GM23338 (cell line): Measurements from ENCODE around the gene CYGB. TPM values are rescaled to one million over a fixed set of nuclear protein-coding genes. Genes with fewer than 3 reads are reported as not detected.

Source experiments
- ATAC-seq: fragments of 200-7000 bp; cut with Tn5 transposase; 3 replicates; pipeline ENCODE4 v1.9.1; 2020
- DNase-seq: peaks from one replicate; pipeline ENCODE4 v3.0.0-alpha.2; 2015; ENCODE audit warnings: low spot score
- H2AFZ ChIP-seq: fragments of 200-600 bp; sonication (generic); 2 replicates; pipeline ENCODE4 v1.8.0; 2016; ENCODE audit warnings: antibody characterized with exemption, mild to moderate bottlenecking, moderate library complexity
- H3F3A ChIP-seq: fragments of 200-600 bp; sonication (generic); replicated peaks from 2 replicates; pipeline ENCODE4 v1.8.0; 2017; ENCODE audit warnings: antibody characterized with exemption, mixed run types, low read depth
- H3K27ac ChIP-seq: fragments of 200-600 bp; sonication (generic); 2 replicates; pipeline ENCODE4 v1.6.1; 2016; ENCODE audit warnings: low read depth
- H3K27me3 ChIP-seq: fragments of 200-600 bp; sonication (generic); 2 replicates; pipeline ENCODE4 v1.8.0; 2016; ENCODE audit warnings: mild to moderate bottlenecking, mixed run types, moderate library complexity; ENCODE audit not compliant: insufficient read depth
- H3K36me3 ChIP-seq: fragments of 200-600 bp; sonication (generic); 2 replicates; pipeline ENCODE4 v1.8.0; 2016; ENCODE audit warnings: mild to moderate bottlenecking; ENCODE audit not compliant: insufficient read depth
- H3K4me1 ChIP-seq: fragments of 200-600 bp; sonication (generic); 2 replicates; pipeline ENCODE4 v1.8.0; 2016; ENCODE audit warnings: mild to moderate bottlenecking, moderate library complexity; ENCODE audit not compliant: insufficient read depth
- H3K4me2 ChIP-seq: fragments of 200-600 bp; sonication (generic); 2 replicates; pipeline ENCODE4 v1.7.1; 2017; ENCODE audit warnings: mixed run types
- H3K4me3 ChIP-seq: fragments of 200-600 bp; sonication (generic); 2 replicates; pipeline ENCODE4 v1.6.1; 2016; ENCODE audit warnings: mixed run types
- H3K79me2 ChIP-seq: fragments of 200-600 bp; sonication (generic); replicated peaks from 2 replicates; pipeline ENCODE4 v1.8.0; 2017; ENCODE audit warnings: mild to moderate bottlenecking; ENCODE audit not compliant: insufficient read depth
- H3K9me2 ChIP-seq: fragments of 200-600 bp; sonication (generic); 2 replicates; pipeline ENCODE4 v1.8.0; 2017; ENCODE audit not compliant: insufficient read depth
- H4K20me1 ChIP-seq: fragments of 200-600 bp; sonication (generic); replicated peaks from 2 replicates; pipeline ENCODE4 v1.8.0; 2017; ENCODE audit warnings: mild to moderate bottlenecking; ENCODE audit not compliant: insufficient read depth
- H3K27ac Mint-ChIP-seq: 2 replicates; pipeline ENCODE4 v1.8.0; 2020; ENCODE audit warnings: inconsistent platforms, mild to moderate bottlenecking, moderate library complexity, mixed read lengths
- H3K27me3 Mint-ChIP-seq: 3 replicates; pipeline ENCODE4 v1.8.0; 2022; ENCODE audit warnings: low read depth, mild to moderate bottlenecking, moderate library complexity, mixed read lengths, inconsistent platforms; ENCODE audit not compliant: insufficient read depth, poor library complexity
- H3K36me3 Mint-ChIP-seq: 3 replicates; pipeline ENCODE4 v1.8.0; 2021; ENCODE audit warnings: low read depth, mild to moderate bottlenecking, inconsistent platforms, moderate library complexity, mixed read lengths
- H3K4me1 Mint-ChIP-seq: 3 replicates; pipeline ENCODE4 v1.8.0; 2020; ENCODE audit warnings: mild to moderate bottlenecking, inconsistent platforms, mixed read lengths
- H3K4me3 Mint-ChIP-seq: 3 replicates; pipeline ENCODE4 v1.8.0; 2021; ENCODE audit warnings: moderate library complexity, mild to moderate bottlenecking, inconsistent platforms, mixed read lengths
- H3K9me3 Mint-ChIP-seq: 3 replicates; pipeline ENCODE4 v1.8.0; 2020; ENCODE audit warnings: moderate library complexity, mild to moderate bottlenecking, inconsistent platforms, mixed read lengths
- CREB1 ChIP-seq: fragments of 250-450 bp; sonication (Bioruptor Pico); IDR thresholded peaks from 2 replicates; pipeline ENCODE4 v1.5.0; 2020; ENCODE audit warnings: low read depth, mild to moderate bottlenecking, moderate library complexity
- EZH2 ChIP-seq: fragments of 200-600 bp; sonication (generic); IDR thresholded peaks from one replicate; pipeline ENCODE4 v1.8.0; 2017; ENCODE audit warnings: antibody characterized with exemption, mild to moderate bottlenecking, low read depth; ENCODE audit not compliant: unreplicated experiment
- EZH2phosphoT487 ChIP-seq: fragments of 200-600 bp; sonication (generic); IDR thresholded peaks from one replicate; pipeline ENCODE4 v1.8.1; 2018; ENCODE audit warnings: antibody characterized with exemption; ENCODE audit not compliant: unreplicated experiment
- JUNB ChIP-seq: IDR thresholded peaks from one replicate; pipeline ENCODE4 v1.6.1; 2016; ENCODE audit warnings: antibody characterized with exemption; ENCODE audit not compliant: unreplicated experiment
- NANOG ChIP-seq: IDR thresholded peaks from 2 replicates; pipeline ENCODE4 v1.6.1; 2016; ENCODE audit warnings: antibody characterized with exemption, borderline replicate concordance
- POLR2AphosphoS5 ChIP-seq: IDR thresholded peaks from 2 replicates; pipeline ENCODE4 v1.6.1; 2016; ENCODE audit warnings: antibody characterized with exemption, low read depth
- STAT1 ChIP-seq: IDR thresholded peaks from one replicate; pipeline ENCODE4 v1.6.1; 2016; ENCODE audit warnings: antibody characterized with exemption; ENCODE audit not compliant: unreplicated experiment
- ZNF114 ChIP-seq: fragments of 250-450 bp; sonication (Bioruptor Pico); IDR thresholded peaks from 2 replicates; pipeline ENCODE4 v1.5.0; 2020; ENCODE audit warnings: mild to moderate bottlenecking, moderate library complexity
- ZNF331 ChIP-seq: fragments of 250-450 bp; sonication (Bioruptor Pico); IDR thresholded peaks from 2 replicates; pipeline ENCODE4 v1.5.0; 2020; ENCODE audit warnings: low read depth, mild to moderate bottlenecking, moderate library complexity
- polyA plus RNA-seq: library from polyadenylated mRNA; unstranded; fragments of >200 nt; fragmentation: Nextera tagmentation; extraction: Ambion mirVana; gene quantifications from 2 replicates; pipeline ENCODE4 v1.2.1, GENCODE V29; 2016
- total RNA-seq: library from RNA; depleted of rRNA; stranded (reverse); fragments of >200 nt; shearing (Covaris generic); gene quantifications from 2 replicates; pipeline ENCODE4 v1.2.3, GENCODE V29; 2014
- TF ChIP-seq, protein P1 (sequence below): fragments of 250-450 bp; sonication (Bioruptor Pico); IDR thresholded peaks from 2 replicates; pipeline ENCODE4 v1.5.0; 2020; ENCODE audit warnings: mild to moderate bottlenecking, moderate library complexity
- TF ChIP-seq, protein P2 (sequence below): IDR thresholded peaks from one replicate; pipeline ENCODE4 v1.6.1; 2018; ENCODE audit warnings: antibody characterized with exemption; ENCODE audit not compliant: unreplicated experiment
- TF ChIP-seq, protein P3 (sequence below): IDR thresholded peaks from 2 replicates; pipeline ENCODE4 v1.6.1; 2016; ENCODE audit warnings: antibody characterized with exemption

The CYGB gene
- total and polyA plus RNA-seq, 2 experiments from 2014 or later: 1.2 to 1.7 TPM

DNA sequence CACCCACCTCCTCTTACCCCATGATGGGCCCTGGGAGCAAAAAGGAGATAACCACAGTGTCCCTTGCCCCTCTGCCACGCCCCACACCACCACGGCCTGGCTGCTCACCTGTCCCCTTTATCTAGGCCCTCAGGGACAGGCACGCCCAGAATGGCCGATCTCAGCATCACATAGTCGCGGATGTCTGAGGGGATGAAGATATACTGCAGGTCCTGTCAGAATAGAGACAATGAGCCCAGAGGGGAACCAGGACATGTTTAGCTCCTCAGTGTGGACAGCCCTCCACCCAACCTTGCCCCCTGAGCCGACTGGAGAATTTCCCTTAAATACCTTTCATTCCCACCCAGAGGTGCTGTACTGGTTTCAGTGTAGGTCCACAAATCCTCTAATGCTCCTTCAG lies 32.9 kb upstream of the CYGB start (continued):
- TF ChIP-seq, protein P1, sequence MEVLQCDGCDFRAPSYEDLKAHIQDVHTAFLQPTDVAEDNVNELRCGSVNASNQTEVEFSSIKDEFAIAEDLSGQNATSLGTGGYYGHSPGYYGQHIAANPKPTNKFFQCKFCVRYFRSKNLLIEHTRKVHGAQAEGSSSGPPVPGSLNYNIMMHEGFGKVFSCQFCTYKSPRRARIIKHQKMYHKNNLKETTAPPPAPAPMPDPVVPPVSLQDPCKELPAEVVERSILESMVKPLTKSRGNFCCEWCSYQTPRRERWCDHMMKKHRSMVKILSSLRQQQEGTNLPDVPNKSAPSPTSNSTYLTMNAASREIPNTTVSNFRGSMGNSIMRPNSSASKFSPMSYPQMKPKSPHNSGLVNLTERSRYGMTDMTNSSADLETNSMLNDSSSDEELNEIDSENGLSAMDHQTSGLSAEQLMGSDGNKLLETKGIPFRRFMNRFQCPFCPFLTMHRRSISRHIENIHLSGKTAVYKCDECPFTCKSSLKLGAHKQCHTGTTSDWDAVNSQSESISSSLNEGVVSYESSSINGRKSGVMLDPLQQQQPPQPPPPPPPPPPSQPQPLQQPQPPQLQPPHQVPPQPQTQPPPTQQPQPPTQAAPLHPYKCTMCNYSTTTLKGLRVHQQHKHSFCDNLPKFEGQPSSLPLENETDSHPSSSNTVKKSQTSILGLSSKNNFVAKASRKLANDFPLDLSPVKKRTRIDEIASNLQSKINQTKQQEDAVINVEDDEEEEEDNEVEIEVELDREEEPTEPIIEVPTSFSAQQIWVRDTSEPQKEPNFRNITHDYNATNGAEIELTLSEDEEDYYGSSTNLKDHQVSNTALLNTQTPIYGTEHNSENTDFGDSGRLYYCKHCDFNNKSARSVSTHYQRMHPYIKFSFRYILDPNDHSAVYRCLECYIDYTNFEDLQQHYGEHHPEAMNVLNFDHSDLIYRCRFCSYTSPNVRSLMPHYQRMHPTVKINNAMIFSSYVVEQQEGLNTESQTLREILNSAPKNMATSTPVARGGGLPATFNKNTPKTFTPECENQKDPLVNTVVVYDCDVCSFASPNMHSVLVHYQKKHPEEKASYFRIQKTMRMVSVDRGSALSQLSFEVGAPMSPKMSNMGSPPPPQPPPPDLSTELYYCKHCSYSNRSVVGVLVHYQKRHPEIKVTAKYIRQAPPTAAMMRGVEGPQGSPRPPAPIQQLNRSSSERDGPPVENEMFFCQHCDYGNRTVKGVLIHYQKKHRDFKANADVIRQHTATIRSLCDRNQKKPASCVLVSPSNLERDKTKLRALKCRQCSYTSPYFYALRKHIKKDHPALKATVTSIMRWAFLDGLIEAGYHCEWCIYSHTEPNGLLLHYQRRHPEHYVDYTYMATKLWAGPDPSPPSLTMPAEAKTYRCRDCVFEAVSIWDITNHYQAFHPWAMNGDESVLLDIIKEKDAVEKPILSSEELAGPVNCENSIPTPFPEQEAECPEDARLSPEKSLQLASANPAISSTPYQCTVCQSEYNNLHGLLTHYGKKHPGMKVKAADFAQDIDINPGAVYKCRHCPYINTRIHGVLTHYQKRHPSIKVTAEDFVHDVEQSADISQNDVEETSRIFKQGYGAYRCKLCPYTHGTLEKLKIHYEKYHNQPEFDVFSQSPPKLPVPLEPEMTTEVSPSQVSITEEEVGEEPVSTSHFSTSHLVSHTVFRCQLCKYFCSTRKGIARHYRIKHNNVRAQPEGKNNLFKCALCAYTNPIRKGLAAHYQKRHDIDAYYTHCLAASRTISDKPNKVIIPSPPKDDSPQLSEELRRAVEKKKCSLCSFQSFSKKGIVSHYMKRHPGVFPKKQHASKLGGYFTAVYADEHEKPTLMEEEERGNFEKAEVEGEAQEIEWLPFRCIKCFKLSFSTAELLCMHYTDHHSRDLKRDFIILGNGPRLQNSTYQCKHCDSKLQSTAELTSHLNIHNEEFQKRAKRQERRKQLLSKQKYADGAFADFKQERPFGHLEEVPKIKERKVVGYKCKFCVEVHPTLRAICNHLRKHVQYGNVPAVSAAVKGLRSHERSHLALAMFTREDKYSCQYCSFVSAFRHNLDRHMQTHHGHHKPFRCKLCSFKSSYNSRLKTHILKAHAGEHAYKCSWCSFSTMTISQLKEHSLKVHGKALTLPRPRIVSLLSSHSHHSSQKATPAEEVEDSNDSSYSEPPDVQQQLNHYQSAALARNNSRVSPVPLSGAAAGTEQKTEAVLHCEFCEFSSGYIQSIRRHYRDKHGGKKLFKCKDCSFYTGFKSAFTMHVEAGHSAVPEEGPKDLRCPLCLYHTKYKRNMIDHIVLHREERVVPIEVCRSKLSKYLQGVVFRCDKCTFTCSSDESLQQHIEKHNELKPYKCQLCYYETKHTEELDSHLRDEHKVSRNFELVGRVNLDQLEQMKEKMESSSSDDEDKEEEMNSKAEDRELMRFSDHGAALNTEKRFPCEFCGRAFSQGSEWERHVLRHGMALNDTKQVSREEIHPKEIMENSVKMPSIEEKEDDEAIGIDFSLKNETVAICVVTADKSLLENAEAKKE (CRISPR knock-in tag): no peak
- no peak for TF ChIP-seq EZH2
- no peak for TF ChIP-seq POLR2AphosphoS5
- TF ChIP-seq ZNF114 (CRISPR knock-in tag): no peak
- TF ChIP-seq JUNB: no peak
- no peak for TF ChIP-seq ZNF331
- no peak for TF ChIP-seq NANOG

DNA sequence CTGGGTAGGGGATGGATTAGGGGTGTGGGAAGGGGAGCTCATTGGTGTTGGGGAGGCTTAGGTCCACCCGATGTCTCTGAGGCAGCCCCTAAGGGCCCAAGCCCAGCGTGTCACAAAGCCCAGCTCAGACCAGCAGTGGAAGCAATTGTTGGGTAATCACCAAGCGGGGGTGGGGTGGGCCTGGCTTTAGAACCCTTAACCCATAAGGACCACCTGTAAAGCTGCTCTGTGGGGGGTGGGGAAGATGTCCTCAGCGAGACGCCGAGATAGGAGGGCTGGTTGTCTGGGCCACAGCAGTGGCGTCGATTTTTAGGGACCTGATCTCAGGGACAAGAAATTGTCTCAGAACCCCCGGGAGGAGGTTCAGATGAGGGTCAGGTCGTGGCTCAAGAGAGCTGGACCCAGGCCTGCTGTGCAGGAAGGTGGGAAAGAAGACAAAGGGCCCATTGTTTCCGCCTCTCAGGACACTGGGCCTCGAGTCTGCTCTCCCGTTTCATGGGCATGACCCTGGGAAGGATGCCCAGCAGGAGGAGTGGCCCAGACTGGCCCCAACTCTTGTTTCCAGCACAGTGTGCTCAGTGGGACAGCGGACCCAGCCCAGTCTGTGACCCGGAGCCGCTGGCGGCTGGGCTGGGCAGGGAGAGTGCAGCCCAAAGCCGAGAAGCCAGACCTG lies 32.2 kb upstream of the CYGB start:
- H3K4me1 Mint-ChIP-seq: peaks cover 41% of the 10 kb centered on the region
- Histone ChIP-seq H3K27ac (no peak overlapping the region), H3F3A (peaks cover 28% of the 10 kb centered on the region), H3K4me2 (peak overlapping the region; percentile 60; the same call in 1 of the 2 replicates), H3K27me3 (no peaks in the 10 kb centered on the region), H2AFZ (no peak overlapping the region), H3K79me2 (no peaks in the 10 kb centered on the region), H3K4me3 (no peak overlapping the region), H3K4me1 (peaks cover 31% of the 10 kb centered on the region), H3K9me2 (no peaks in the 10 kb centered on the region), H3K36me3 (peaks cover 11% of the 10 kb centered on the region; the same call in 1 of the 2 replicates), H4K20me1 (peaks cover 13% of the 10 kb centered on the region)
- H3K27ac Mint-ChIP-seq: no peak overlapping the region
- peaks cover 13% of the 10 kb centered on the region for H3K27me3 Mint-ChIP-seq
- H3K9me3 Mint-ChIP-seq: no peaks in the 10 kb centered on the region
- DNase-seq (peak; percentile 34), ATAC-seq (peak; percentile 30)
- H3K4me3 Mint-ChIP-seq: no peak overlapping the region
- H3K36me3 Mint-ChIP-seq: peaks cover 24% of the 10 kb centered on the region
- no peak for TF ChIP-seq ZNF114 (CRISPR knock-in tag)
- TF ChIP-seq NANOG: no peak
- TF ChIP-seq, protein P2, sequence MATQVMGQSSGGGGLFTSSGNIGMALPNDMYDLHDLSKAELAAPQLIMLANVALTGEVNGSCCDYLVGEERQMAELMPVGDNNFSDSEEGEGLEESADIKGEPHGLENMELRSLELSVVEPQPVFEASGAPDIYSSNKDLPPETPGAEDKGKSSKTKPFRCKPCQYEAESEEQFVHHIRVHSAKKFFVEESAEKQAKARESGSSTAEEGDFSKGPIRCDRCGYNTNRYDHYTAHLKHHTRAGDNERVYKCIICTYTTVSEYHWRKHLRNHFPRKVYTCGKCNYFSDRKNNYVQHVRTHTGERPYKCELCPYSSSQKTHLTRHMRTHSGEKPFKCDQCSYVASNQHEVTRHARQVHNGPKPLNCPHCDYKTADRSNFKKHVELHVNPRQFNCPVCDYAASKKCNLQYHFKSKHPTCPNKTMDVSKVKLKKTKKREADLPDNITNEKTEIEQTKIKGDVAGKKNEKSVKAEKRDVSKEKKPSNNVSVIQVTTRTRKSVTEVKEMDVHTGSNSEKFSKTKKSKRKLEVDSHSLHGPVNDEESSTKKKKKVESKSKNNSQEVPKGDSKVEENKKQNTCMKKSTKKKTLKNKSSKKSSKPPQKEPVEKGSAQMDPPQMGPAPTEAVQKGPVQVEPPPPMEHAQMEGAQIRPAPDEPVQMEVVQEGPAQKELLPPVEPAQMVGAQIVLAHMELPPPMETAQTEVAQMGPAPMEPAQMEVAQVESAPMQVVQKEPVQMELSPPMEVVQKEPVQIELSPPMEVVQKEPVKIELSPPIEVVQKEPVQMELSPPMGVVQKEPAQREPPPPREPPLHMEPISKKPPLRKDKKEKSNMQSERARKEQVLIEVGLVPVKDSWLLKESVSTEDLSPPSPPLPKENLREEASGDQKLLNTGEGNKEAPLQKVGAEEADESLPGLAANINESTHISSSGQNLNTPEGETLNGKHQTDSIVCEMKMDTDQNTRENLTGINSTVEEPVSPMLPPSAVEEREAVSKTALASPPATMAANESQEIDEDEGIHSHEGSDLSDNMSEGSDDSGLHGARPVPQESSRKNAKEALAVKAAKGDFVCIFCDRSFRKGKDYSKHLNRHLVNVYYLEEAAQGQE: no peak
- no peak for TF ChIP-seq POLR2AphosphoS5
- TF ChIP-seq STAT1: no peak
- TF ChIP-seq, protein P3, sequence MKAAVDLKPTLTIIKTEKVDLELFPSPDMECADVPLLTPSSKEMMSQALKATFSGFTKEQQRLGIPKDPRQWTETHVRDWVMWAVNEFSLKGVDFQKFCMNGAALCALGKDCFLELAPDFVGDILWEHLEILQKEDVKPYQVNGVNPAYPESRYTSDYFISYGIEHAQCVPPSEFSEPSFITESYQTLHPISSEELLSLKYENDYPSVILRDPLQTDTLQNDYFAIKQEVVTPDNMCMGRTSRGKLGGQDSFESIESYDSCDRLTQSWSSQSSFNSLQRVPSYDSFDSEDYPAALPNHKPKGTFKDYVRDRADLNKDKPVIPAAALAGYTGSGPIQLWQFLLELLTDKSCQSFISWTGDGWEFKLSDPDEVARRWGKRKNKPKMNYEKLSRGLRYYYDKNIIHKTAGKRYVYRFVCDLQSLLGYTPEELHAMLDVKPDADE: no peak
- no peak for TF ChIP-seq EZH2phosphoT487
- no peak for TF ChIP-seq ZNF331
- no peak for TF ChIP-seq JUNB
- no peak for TF ChIP-seq EZH2
- no peak for TF ChIP-seq CREB1 (CRISPR knock-in tag)
